ENCODE measurements around the gene SSTR3.
"Not testable (repeated sequence)": the region's sequence is repeated elsewhere in the genome, so short reads cannot be mapped to it uniquely, and the experiment has no call there.

The SSTR3 gene

GRCh38 chr22:37181681-37182080, 30.6 kb downstream of the SSTR3 start:
- no peak for DNase-seq (ENCODE audit: low read depth)

- no peak for DNase-seq (ENCODE audit: low read depth)
Measured at GRCh38 chr22:37180531-37181231, 31.6 kb downstream of the SSTR3 start.

- no peak for DNase-seq (ENCODE audit: low read depth)
Measured at GRCh38 chr22:37179622-37180420, 32.5 kb downstream of the SSTR3 start.

- no peak for DNase-seq (ENCODE audit: low read depth)
Measured at GRCh38 chr22:37179126-37179470, 33.2 kb downstream of the SSTR3 start.

- DNase-seq (ENCODE audit: low read depth): no peak
Measured at GRCh38 chr22:37178350-37179125, 33.7 kb downstream of the SSTR3 start.

GRCh38 chr22:37177755-37178154, 34.5 kb downstream of the SSTR3 start:
- no peak for DNase-seq (ENCODE audit: low read depth)

- no peak for DNase-seq (ENCODE audit: low read depth)
Measured at GRCh38 chr22:37177221-37177620, 35.1 kb downstream of the SSTR3 start.

- DNase-seq (ENCODE audit: low read depth): no peak
Measured at GRCh38 chr22:37176464-37177061, 35.7 kb downstream of the SSTR3 start.

GRCh38 chr22:37175414-37176281, 36.6 kb downstream of the SSTR3 start:
- DNase-seq (ENCODE audit: low read depth): no peak

- no peak for DNase-seq (ENCODE audit: low read depth)
Measured at GRCh38 chr22:37174964-37175363, 37.3 kb downstream of the SSTR3 start.

GRCh38 chr22:37173709-37174108, 38.6 kb downstream of the SSTR3 start:
- no peak for DNase-seq (ENCODE audit: low read depth)

- DNase-seq (ENCODE audit: low read depth): no peak
Measured at GRCh38 chr22:37172266-37173245, 39.7 kb downstream of the SSTR3 start.

GRCh38 chr22:37171662-37172061, 40.6 kb downstream of the SSTR3 start:
- no peak for DNase-seq (ENCODE audit: low read depth)

- not testable (repeated sequence) for DNase-seq (ENCODE audit: low read depth)
Measured at GRCh38 chr22:37170689-37171405, 41.4 kb downstream of the SSTR3 start.

GRCh38 chr22:37169947-37170688, 42.2 kb downstream of the SSTR3 start:
- DNase-seq (ENCODE audit: low read depth): no peak

GRCh38 chr22:37169406-37169805, 42.9 kb downstream of the SSTR3 start:
- no peak for DNase-seq (ENCODE audit: low read depth)

- no peak for DNase-seq (ENCODE audit: low read depth)
Measured at GRCh38 chr22:37167981-37168647, 44.2 kb downstream of the SSTR3 start.
